DMS153 treated with DMSO at 0.1 percent for 48 hours (cell line): Measurements from ENCODE around the gene TTBK2.
"Not testable (repeated sequence)": the region's sequence is repeated elsewhere in the genome, so short reads cannot be mapped to it uniquely, and the experiment has no call there.

Experiments used
- DNase-seq: peaks from one replicate; lab custom pipeline; 2025; ENCODE audit not compliant: unreplicated experiment; lab: John Stamatoyannopoulos, UW

TTBK2 gene

DNA sequence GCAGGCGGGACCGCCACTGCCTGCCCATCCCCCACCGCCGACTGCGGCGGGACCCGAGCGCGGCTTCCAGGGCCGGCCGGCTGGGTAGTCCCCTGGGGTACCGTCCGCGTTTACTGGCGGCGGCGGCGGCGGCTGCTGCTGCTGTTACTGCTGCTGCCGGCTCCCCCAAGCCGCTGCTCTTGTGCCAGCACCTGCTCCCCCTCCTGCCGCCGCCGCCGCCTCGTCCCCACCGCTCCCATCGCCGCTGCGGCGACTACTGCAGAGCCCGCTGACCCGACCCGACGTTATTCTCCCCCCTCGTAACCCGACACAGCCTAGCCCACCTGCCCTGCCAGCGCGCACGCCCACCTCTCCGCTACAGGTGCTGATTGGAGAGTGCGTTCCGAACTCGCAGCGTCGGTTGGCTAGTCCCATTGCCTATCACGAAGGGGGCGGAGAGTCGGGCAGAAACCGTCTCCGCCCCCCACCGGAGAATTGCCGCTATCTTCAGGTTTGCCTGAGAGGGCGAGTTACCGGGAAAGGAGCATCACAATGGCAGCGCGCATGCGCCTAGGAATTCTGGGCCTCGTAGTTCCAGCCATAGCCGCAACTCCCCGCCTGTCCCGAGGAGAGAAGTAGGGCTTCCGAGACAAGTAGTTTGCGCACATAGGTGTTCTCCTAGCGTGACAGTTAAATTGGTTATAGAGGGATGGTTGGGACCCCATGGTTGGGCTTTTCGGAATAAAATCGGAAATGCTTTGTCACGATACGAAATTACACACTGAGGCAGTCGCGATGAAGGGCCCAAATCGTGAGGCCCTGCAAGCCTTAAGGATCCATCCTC lies at the start of gene TTBK2:
Gene TTBK2, minus strand, starts transcription at position 260 of the 823 bp plus-strand sequence. CDS start 42,161 bp downstream, outside the sequence.
- DNase-seq: peak; percentile 83

DNA sequence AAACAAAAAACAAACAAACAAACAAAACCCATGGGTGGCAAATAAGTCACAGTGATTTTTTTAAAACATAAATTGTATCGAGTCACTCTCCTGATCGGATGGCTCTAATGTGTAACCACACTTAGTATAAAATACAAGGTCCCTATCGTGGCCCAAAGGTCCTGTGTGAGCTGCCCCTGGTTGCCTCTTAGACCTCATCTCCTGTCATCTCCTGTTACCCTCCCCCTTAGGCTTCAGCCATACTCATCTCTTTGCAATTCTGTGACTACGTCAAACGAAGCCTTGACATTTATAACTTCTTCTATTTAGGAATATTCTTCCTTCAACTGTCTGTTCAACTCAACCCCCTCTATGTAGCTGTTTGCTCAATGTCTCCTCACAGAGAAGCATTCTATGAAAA lies 43.9 kb upstream of the TTBK2 start:
- DNase-seq: no peak

DNA sequence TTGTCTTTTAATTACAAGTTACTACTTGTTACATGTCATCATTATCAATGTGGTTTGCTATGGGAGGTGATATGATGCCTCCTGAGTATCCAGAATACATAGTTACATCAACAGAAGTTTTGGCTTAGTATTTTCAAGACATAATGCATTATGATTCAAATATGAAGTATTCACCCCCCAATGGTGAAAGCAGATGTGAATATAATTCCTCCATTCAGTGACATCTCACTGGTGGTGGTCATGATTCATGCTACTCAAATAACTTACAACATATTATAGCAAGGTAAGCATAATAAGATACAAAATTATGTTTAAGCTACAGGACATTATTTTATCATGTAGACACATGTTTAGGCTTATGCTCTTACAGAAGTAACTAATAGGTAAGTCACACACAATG lies 34.9 kb upstream of the TTBK2 start:
- DNase-seq: no peak

DNA sequence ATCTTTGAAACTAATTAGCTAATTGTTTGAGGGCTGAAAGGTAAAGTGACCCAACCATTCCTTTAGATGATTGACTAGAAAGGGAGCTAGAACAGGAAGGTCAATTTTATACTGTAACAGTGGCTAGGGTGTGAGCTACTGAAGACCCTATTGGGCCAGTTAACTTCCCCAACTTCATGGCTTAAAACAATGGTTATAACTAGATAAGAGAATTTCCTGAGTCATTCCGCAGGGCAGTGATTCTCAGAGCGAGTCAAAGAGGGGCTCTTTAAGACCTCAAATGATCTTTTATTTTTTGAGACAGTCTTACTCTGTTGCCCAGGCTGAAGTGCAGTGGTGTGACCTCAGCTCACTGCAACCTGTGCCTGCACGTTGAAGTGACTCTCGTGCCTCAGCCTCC lies 33.7 kb upstream of the TTBK2 start:
- DNase-seq: no peak

DNA sequence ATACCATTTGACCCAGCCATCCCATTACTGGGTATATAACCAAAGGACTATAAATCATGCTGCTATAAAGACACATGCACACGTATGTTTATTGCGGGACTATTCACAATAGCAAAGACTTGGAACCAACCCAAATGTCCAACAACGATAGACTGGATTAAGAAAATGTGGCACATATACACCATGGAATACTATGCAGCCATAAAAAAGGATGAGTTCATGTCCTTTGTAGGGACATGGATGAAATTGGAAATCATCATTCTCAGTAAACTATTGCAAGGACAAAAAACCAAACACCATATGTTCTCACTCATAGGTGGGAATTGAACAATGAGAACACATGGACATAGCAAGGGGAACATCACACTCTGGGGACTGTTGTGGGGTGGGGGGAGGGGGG lies 28.3 kb upstream of the TTBK2 start:
- DNase-seq: not testable (repeated sequence)

DNA sequence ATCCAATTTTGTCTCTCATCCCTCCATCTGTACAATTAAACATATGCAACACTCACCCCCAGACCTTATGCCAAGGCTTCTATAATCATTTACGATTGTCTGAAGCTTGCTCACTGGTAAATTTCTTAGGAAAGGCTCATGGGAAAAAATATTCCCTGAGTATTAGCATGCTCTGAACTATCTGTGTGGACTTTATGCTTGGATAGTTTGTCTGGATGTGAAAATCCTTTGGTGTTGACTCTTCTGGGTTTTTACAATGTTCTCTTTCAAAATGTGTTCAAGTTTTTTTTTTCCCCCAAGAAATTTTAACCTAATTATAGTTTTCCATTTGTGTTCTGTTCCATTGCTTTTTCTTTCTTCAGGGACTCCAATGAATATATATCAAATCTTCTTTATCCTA lies 19.9 kb upstream of the TTBK2 start:
- DNase-seq: no peak

DNA sequence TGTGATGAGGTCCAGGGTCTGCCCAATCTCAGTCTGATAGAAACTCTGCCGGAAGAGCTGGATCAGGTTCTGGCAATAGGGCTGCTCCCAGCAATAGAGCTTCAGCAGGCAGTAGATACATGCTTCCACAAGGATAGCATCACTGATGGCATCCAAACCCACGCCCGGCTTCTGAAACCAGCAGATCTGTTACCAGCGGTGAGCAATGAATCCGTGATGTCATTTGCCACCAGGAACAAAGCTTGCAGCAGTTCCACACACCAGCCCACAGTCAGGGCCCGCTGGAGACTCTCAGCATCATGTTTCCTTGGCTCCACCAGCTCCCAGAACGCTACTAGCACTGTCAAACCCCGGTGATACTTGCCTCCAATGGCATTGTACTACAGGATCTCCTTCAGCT lies 19.3 kb upstream of the TTBK2 start:
- DNase-seq: no peak

DNA sequence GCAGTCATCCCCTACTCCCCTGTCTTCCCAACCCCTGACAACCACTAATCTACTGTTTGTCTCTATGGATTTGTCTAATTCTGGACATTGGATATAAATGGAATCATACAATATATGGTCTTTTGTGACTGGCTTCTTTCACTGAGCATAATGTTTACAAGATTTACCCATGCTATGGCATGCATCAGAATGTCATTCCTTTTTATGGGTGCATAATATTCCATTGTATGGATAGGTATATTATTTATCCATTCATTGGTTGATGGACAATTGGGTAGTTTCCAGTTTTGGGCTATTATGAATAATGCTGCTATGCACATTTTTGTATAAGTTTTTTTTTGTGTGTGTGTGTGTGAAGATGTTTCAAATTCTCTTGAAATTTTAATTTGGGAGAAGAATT lies 16.6 kb upstream of the TTBK2 start:
- DNase-seq: no peak

DNA sequence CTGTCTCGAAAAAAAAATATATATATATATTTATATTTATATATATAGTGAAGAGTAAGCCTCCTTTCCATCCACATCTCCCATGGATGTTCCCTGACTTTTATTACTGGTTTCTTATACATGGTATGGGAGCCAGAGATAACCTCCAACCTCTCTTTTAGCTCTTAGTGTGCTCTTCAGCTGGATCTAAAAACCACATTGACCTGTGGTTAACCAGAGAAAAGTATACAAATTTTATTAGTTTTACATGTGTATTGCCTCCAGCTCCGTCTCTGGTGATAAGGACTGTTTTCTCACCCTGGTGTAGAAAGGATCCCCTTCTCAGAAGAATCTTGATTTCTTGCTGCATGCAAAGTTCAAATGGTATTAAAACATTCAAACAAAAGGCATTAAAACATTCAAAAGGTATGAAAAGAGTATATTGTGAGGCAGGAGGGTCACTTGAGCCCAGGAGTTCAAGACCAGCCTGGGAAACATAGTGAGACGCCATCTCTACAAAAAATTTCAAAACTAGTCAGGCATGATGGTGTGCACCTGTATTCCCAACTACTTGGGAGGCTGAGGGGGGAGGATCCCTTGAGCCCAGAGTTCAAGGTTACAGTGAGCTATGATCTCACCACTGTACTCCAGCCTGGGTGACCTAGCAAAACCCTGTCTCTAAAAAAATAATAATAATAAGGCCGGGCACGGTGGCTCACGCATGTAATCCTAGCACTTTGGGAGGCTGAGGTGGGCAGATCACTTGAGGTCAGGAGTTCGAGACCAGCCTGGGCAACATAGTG lies 13.5 kb upstream of the TTBK2 start:
- no peak for DNase-seq

DNA sequence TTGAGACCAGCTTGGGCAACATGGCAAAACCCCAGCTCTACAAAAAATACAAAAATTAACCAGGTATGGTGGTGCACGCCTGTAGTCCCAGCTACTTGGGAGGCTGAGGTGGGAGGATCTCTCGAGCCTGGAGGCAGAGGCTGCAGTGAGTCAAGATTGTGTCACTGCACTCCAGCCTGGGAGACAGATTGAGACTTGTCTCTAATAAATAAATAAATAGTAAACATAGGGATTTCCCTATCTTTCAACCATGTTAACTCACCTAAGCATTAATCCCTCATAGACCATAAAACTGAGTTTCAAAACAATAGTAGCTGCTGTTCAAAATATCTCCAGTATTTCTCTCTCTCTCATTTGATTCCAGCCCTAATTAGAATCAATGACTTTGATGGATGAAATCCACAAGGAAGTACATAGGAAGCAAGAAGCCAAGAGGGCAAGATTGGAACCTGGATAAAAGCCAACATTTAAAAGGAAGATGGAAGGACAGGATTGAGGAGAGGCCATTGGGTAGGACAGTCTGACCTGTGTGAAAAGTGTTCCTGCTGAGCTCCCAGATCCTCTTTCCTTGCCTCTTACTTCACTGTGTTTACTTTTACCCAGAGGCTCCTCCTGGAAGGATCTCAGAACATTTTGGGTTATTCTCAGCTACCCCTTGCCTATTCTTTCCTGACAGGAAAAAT lies 12.4 kb upstream of the TTBK2 start:
- DNase-seq: no peak

DNA sequence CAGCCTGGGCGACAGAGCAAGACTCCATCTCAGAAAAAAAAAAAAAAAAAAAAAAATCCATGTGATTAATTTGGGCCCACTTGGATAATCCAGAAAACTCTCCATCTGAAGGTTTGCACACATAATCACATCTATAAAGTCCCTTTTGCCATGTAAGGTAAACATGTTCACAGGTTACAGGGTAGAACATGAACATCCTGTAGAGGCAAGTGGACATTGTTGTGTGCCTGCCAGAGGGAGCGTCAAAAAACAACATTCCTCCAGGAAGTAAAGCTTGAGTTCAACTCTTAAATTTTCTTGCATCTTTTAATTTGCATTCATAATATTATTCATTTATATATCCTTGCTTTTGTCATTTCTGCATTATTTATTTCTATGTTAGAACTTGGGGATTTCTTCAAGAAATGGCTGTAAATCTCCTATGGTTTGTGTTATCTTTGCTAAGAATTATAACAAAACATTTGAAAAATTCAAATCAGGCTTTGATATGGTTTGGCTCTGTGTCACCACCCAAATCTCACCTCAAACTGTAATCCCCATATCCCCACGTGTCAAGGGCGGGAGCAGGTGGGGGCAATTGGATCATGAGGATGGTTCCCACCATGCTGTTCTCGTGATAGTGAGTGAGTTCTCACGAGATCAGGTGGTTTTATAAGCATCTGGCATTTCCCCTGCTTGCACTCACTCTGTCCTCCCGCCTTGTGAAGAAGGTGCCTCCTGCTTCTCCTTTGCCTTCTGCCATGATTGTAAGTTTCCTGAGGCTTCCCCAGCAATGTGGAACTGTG lies 11.3 kb upstream of the TTBK2 start:
- DNase-seq: no peak

DNA sequence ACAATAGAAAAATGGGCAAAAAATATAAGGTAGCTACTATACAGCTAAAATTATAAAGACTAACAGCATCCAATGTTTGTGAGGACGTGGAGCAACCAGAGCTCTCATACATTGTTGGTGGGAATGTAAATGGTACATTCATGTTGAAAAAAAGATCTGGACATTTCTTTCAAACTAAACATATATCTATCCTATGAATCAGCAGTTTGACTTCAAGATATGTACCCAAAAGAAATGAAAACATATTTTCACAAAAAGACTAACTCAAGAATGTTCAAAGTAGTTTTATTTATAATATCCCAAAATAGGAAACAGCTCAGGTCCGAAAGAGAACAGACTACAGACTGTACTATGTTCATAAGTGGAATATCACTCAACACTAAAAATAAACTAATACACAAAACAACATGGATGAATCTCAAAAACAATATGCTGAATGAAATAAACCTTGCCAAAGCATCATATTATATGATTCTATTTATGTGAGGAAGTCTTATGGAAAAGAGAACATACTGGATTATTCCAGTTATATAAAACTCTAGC lies 8.8 kb upstream of the TTBK2 start:
- DNase-seq: no peak

DNA sequence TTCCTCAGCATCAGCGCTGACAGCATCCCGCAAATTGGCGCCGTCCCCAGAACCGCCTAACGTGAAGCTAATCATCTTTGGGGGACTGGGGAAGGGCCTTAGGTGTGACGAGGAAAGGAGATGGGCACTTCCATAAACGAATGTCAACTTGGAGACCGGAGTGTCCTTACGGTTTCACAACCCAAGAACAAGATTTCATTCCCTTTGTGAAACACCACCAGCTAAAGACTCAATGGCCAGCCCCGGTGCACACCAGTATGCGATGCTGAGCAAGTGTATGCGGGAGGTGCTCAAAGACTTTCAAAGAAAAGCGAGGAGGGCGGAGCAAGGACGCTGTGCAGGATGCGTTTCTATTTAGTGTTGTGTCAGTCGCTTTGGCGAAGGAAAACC lies 759 bp upstream of the TTBK2 start:
- no peak for DNase-seq

DNA sequence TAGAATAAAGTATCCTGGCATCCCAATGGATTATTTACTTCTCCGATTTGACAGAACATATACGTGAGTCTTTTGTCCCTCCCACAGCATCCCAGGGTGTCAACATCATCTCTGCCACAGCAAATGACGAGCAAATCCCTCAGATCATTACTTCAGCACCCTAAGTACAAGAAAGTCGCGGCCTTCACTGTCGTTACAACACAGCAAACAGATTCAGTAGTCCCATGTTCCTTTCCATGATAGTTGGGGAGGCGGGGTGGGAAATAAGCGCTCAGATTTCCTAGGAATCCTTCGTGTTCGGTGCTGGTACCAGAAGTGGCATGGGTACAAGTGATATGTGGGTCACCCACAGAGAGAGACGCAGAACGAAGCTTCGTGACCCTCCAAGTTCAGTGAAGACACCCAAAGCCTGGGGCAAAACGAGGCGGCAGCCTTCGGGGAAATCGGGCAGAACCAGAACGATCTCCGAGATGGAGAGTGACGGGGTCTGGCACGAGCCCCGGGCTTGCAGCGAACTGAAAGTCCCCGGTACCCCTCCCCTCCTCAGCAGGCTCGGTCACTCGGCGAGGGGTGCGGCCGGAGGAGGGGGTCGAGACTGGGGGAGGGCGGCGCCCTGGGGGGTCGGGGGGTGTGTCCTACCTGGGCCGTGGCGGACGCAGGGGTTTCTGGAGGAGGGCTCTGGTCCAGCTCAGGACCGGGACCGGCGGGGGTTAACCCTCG lies 619 bp downstream of the TTBK2 start:
- DNase-seq: no peak

DNA sequence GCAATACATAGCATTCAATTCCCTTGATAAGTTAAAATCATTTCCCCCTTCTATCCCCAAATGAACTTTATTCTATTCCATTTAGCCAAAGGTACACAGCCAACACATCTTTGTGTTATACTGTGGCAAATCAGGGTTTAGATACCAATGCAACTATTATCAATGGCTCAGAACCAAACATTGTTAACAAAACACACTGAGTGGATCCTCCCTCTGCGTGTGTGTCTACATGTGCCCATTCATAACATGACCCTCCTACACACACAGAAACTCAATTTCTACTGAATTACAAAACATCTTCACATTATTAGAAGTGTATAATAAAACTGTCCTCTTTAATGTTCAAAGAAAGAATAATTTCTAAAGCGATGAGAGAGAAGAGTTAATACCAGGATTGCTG lies 1.3 kb downstream of the TTBK2 start:
- DNase-seq: no peak

DNA sequence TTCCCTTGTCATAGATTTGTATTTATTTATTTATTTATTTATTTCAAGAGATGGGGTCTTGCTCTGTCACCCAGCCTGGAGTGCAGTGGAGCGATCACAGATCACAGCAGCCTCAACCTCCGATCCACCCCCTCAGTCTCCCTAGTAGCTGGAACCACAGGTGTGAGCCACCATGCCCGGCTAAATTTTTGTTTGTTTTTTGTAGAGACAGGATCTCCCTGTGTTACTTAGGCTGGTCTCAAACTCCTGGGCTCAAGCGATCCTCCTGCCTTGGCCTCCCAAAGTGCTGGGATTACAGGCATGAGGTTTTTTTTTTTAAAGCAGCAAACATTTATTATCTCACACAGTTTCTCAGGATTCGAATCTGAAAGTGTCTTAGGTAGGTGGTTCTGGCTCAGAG lies 2.5 kb downstream of the TTBK2 start:
- DNase-seq: no peak

DNA sequence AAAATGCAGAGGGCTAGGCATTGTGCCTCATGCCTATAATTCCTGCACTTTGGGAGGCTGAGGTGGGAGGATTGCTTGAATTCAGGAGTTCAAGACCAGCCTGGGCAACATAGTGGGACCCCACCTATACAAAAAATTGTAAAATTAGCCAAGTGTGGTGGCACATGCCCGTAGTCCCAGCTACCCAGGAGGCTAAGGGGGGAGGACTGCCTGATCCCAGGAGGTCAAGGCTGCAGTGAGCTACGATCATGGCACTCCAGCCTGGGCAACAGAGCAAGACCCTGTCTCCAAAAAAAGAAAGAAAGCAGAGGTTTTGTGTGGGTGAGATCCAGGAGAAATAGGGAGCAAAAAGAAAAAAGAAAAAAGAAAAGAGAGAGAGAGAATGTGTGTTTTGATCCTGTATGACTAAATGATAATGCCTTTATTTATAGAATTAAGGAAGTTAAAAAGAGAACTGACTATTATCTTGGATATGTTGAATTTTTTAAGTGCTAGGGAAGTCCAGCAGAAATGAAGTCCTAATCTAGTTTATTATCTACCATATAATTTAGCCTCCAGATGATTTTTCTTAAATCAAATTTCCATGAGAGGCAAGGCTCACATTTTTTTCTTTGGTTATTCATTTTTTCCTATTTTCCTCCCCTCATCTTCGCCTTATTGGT lies 4.8 kb downstream of the TTBK2 start:
- DNase-seq: no peak

DNA sequence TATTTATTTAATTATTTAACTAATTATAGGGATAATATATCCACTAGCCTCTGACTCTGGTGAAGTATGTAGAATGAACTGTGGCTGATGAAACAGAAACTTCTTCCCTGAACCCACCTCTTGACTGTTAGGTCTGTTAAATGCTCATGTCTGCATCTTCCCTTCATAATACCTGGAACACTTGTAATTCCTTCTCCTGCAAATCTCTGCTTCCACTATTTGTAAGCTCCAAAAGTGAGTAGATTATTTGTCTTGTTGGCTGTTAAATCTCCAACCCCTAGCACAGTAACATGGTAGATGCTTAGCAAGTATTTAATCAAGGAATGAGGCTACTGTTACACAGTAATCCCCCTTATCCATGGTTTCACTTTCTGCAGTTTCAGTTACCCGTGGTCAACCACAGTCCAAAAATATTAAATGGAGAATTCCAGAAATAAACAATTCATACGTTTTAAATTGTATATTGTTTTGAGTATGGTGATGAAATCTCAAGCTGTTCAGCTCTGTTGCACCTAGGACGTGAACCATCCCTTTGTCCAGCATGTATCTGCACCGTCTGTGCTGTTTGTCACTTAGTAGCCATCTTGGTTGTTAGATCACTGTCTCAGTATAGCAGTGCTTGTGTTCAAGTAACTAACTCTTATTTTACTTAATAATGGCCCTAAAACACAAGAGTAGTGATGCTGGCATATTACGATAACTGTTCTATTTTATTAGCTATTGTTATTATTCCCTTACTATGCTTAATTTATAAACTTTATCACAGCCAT lies 5.7 kb downstream of the TTBK2 start:
- no peak for DNase-seq

DNA sequence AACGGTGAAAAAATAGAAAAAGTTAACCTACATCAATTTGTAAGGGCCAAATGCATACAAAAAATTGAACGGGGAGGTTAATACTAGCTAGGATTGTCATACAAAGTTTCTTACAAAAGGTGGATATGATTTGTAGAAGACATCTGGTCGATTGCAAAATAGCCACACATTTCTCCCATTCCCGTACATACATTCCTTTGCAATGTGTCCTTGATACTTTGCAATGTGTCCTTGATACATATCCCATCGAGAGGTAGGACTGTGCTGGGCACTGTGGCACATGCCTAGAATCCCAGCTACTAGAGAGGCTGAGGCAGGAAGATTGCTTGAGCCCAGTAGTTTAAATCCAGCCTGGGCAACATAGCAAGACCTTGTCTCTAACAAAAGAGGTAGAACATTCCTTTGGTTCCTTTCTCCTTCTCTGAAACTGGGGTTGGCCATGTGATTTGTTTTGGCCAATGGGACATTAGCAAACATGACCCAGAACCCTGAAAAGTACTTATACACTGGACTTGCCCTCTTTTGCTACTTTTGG lies 9.5 kb downstream of the TTBK2 start:
- no peak for DNase-seq
